NCI-H345 treated with DMSO at 0.1 percent for 48 hours (cell line): ENCODE measurements around the gene GRID1.

Source experiments
- DNase-seq: peaks from one replicate; lab custom pipeline; 2025; ENCODE audit not compliant: unreplicated experiment; lab: John Stamatoyannopoulos, UW

GRID1 gene

GRCh38 chr10:86340176-86340990 lies 26.2 kb downstream of the GRID1 start:
- peak; percentile 55 for DNase-seq

- no peak for DNase-seq
Measured at GRCh38 chr10:86339226-86339865, 27.2 kb downstream of the GRID1 start.

- no peak for DNase-seq
Measured at GRCh38 chr10:86337121-86337601, 29.4 kb downstream of the GRID1 start.

GRCh38 chr10:86336341-86336740 lies 30.3 kb downstream of the GRID1 start:
- DNase-seq, result no peak

GRCh38 chr10:86335831-86336230 lies 30.8 kb downstream of the GRID1 start:
- DNase-seq, result no peak

- DNase-seq, result no peak
Measured at GRCh38 chr10:86335257-86335656, 31.3 kb downstream of the GRID1 start.

GRCh38 chr10:86334488-86335085 lies 32.0 kb downstream of the GRID1 start:
- peak; percentile 20 for DNase-seq

- DNase-seq, result peak; percentile 70
Measured at GRCh38 chr10:86333826-86334487, 32.6 kb downstream of the GRID1 start.

GRCh38 chr10:86331861-86332260 lies 34.7 kb downstream of the GRID1 start:
- DNase-seq, result no peak

GRCh38 chr10:86330778-86331763 lies 35.5 kb downstream of the GRID1 start:
- DNase-seq, result no peak

- no peak for DNase-seq
Measured at GRCh38 chr10:86329896-86330680, 36.5 kb downstream of the GRID1 start.

- no peak for DNase-seq
Measured at GRCh38 chr10:86329093-86329710, 37.4 kb downstream of the GRID1 start.

GRCh38 chr10:86327954-86328725 lies 38.5 kb downstream of the GRID1 start:
- no peak for DNase-seq

- no peak for DNase-seq
Measured at GRCh38 chr10:86325158-86325557, 41.4 kb downstream of the GRID1 start.

- no peak for DNase-seq
Measured at GRCh38 chr10:86321568-86321967, 45.0 kb downstream of the GRID1 start.

- DNase-seq, result no peak
Measured at GRCh38 chr10:86319676-86320075, 46.9 kb downstream of the GRID1 start.

GRCh38 chr10:86317949-86318725 lies 48.5 kb downstream of the GRID1 start:
- no peak for DNase-seq
